ENCODE data around the gene KLHDC10. TPM values are rescaled to one million over a fixed set of nuclear protein-coding genes. Genes with fewer than 3 reads are reported as not detected.

Gene KLHDC10
- total RNA-seq, 4 donors from 2014 or later, result 17.8 to 26.9 (median 22.3) TPM

DNA sequence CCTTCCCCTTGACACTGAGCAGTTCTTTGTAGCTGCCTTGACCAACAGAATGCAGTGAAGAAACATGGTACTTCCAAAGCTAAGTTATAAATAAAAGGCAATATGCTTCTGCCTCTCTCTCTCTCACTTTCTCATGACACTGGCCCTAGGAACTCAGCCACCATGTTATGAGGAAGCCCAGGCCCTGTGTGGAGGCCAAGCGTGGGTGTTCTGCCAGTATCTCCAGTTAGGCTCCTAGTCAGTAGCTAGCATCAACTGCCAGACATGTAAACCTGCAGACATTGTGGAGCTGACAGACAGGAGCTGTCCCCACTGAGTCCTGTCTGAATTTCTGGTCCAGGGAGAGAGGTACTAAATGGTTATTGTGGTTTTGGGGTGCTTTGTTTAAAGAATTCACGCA, 89.7 kb downstream of the KLHDC10 start:
- no peak for DNase-seq (ENCODE audit: low spot score in 2 of 2)
- Histone ChIP-seq H3K27ac (no peak overlapping the region), H3K27me3 (no peaks in the 10 kb centered on the region), H3K9me3 (no peaks in the 10 kb centered on the region), H3K4me3 (no peak overlapping the region), H3K36me3 (peaks cover 46% of the 10 kb centered on the region), H3K4me1 (no peaks in the 10 kb centered on the region)
- TF ChIP-seq POLR2A (IDR thresholded peaks at IDR 0.05), result no peak
- 95% methylated on average over 2 of the region's 2 CpGs for WGBS

- Histone ChIP-seq H3K4me1 (no peaks in the 10 kb centered on the region), H3K4me3 (no peak overlapping the region), H3K27me3 (no peaks in the 10 kb centered on the region), H3K27ac (no peak overlapping the region), H3K36me3 (peaks cover 48% of the 10 kb centered on the region), H3K9me3 (no peaks in the 10 kb centered on the region)
- 87% methylated on average over 8 of the region's 8 CpGs for WGBS
- DNase-seq (ENCODE audit: low spot score in 2 of 2), result no peak
- TF ChIP-seq CTCF (IDR thresholded peaks at IDR 0.05), result no peak
- TF ChIP-seq POLR2A (IDR thresholded peaks at IDR 0.05), result no peak
- TF ChIP-seq POLR2AphosphoS5 (IDR thresholded peaks at IDR 0.05), result no peak
- no peak for TF ChIP-seq EP300 (IDR thresholded peaks at IDR 0.05)
Measured at GRCh38 chr7:130160455-130160854, 90.1 kb downstream of the KLHDC10 start.

DNA sequence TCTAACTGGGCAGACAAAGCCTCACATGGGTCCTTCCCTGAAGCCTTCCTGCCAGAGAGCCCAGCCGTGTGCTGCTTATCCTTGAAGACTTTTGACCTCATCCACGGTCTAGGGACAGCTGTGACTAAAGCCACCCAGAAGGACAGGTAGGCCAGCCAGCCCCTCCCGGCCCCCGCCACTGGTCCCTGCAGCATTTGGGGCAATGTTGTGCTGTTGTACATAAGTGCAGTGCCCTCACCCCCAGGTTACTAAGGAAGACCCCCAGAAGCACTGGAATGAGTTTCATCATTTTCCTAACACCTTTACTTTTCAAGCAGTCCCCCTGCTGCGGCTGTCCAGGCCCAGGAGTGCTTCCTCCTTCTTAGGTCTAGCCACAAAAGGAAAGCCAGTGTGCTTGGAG, 91.9 kb downstream of the KLHDC10 start:
- Histone ChIP-seq H3K36me3 (peaks cover 61% of the 10 kb centered on the region), H3K9me3 (no peaks in the 10 kb centered on the region), H3K27ac (no peak overlapping the region), H3K27me3 (no peaks in the 10 kb centered on the region), H3K4me1 (no peaks in the 10 kb centered on the region), H3K4me3 (no peak overlapping the region)
- TF ChIP-seq POLR2A (IDR thresholded peaks at IDR 0.05), result no peak
- no peak for TF ChIP-seq EP300 (IDR thresholded peaks at IDR 0.05)
- TF ChIP-seq POLR2AphosphoS5 (IDR thresholded peaks at IDR 0.05), result no peak
- TF ChIP-seq CTCF (IDR thresholded peaks at IDR 0.05), result no peak
- no peak for DNase-seq (ENCODE audit: low spot score in 2 of 2)
- whole genome bisulfite sequencing, result 83% methylated on average over 5 of the region's 5 CpGs

- 93% methylated on average over 4 of the region's 4 CpGs for WGBS
- TF ChIP-seq CTCF (IDR thresholded peaks at IDR 0.05) (no peak), EP300 (IDR thresholded peaks at IDR 0.05) (no peak)
- Histone ChIP-seq H3K36me3 (peaks cover 66% of the 10 kb centered on the region), H3K4me1 (no peaks in the 10 kb centered on the region), H3K4me3 (no peak overlapping the region), H3K27ac (no peak overlapping the region), H3K27me3 (no peaks in the 10 kb centered on the region), H3K9me3 (no peaks in the 10 kb centered on the region)
- no peak for DNase-seq (ENCODE audit: low spot score in 2 of 2)
Measured at GRCh38 chr7:130174237-130174959, 104.1 kb downstream of the KLHDC10 start.

GRCh38 chr7:130178251-130178650, 107.9 kb downstream of the KLHDC10 start:
- no peaks in the 10 kb centered on the region for H3K4me1 ChIP-seq
- no peak overlapping the region for H3K27ac ChIP-seq
- H3K27me3 ChIP-seq, result no peaks in the 10 kb centered on the region
- TF ChIP-seq POLR2A (IDR thresholded peaks at IDR 0.05), result no peak
- no peak for TF ChIP-seq EP300 (IDR thresholded peaks at IDR 0.05)
- no peak for TF ChIP-seq CTCF (IDR thresholded peaks at IDR 0.05)
- no peak for TF ChIP-seq POLR2AphosphoS5 (IDR thresholded peaks at IDR 0.05)
- H3K36me3 ChIP-seq, result peaks cover 67% of the 10 kb centered on the region
- no peaks in the 10 kb centered on the region for H3K9me3 ChIP-seq
- no peak for DNase-seq (ENCODE audit: low spot score in 2 of 2)
- no peak overlapping the region for H3K4me3 ChIP-seq
- WGBS, result 92% methylated on average over 4 of the region's 4 CpGs

GRCh38 chr7:130179631-130180030, 109.3 kb downstream of the KLHDC10 start:
- no peaks in the 10 kb centered on the region for H3K27me3 ChIP-seq
- H3K36me3 ChIP-seq, result peaks cover 62% of the 10 kb centered on the region
- H3K9me3 ChIP-seq, result no peaks in the 10 kb centered on the region
- no peak overlapping the region for H3K27ac ChIP-seq
- no peaks in the 10 kb centered on the region for H3K4me1 ChIP-seq
- TF ChIP-seq POLR2AphosphoS5 (IDR thresholded peaks at IDR 0.05), result no peak
- WGBS, result 100% methylated on average over 2 of the region's 2 CpGs
- no peak for DNase-seq (ENCODE audit: low spot score in 2 of 2)
- no peak overlapping the region for H3K4me3 ChIP-seq
